Measurements from ENCODE around the gene RNF44.

DNA sequence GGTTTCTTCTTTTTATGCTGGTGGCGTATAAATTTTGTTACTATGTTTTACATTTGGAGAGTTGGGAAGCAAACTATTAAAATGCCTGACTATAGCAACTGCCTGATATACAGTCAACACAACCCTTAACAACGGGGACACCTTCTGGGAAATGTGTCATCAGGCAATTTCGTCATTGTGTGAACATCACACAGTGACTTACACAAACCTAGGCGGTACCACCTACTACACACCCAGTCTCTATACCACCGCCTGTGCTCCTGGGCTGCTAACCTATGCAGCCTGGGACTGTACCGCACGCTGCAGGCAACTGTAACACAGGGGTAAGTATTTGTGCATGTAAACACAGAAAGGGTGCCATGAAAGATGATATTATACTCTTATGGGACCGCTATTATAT is 10.6 kb upstream of the RNF44 start:
- no peak for TF ChIP-seq CTCF (conservative IDR thresholded peaks at IDR 0.05)
- TF ChIP-seq ZFX (IDR thresholded peaks at IDR 0.05) = no peak
